H9 (cell line): ENCODE results near the gene TGFBR3L. TPM values are rescaled to one million over a fixed set of nuclear protein-coding genes. Genes with fewer than 3 reads are reported as not detected.

Source experiments
- DNase-seq: peaks from one replicate; pipeline ENCODE4 v3.0.0-alpha.2; 2017
- H2AFZ ChIP-seq: one replicate; pipeline ENCODE4 v1.6.1; 2013; ENCODE audit warnings: mild to moderate bottlenecking, low read length, control low read depth, moderate library complexity
- H2AK5ac ChIP-seq: 2 replicates; pipeline ENCODE4 v1.6.1; 2013; ENCODE audit warnings: low read length, control low read depth, mixed read lengths; ENCODE audit not compliant: insufficient read length
- H2BK120ac ChIP-seq: one replicate; pipeline ENCODE4 v1.6.1; 2013; ENCODE audit warnings: low read depth, mild to moderate bottlenecking, low read length, control low read depth, inconsistent platforms; ENCODE audit not compliant: poor library complexity, severe bottlenecking
- H2BK12ac ChIP-seq: 2 replicates; pipeline ENCODE4 v1.6.1; 2013; ENCODE audit warnings: low read length, control low read depth, mixed read lengths, low read depth; ENCODE audit not compliant: insufficient read length
- H2BK15ac ChIP-seq: 2 replicates; pipeline ENCODE4 v1.6.1; 2013; ENCODE audit warnings: low read depth, low read length, control low read depth
- H2BK20ac ChIP-seq: one replicate; pipeline ENCODE4 v1.6.1; 2013; ENCODE audit warnings: low read depth, mild to moderate bottlenecking, low read length, control low read depth, inconsistent platforms; ENCODE audit not compliant: poor library complexity, severe bottlenecking
- H2BK5ac ChIP-seq: 2 replicates; pipeline ENCODE4 v1.6.1; 2013; ENCODE audit warnings: low read length, control low read depth, mixed read lengths; ENCODE audit not compliant: insufficient read length
- H3K14ac ChIP-seq: 2 replicates; pipeline ENCODE4 v1.6.1; 2013; ENCODE audit warnings: low read length, control low read depth; ENCODE audit not compliant: insufficient read depth
- H3K18ac ChIP-seq: 2 replicates; pipeline ENCODE4 v1.6.1; 2013; ENCODE audit warnings: low read depth, mild to moderate bottlenecking, mixed read lengths, low read length, control low read depth; ENCODE audit not compliant: insufficient read length
- H3K23ac ChIP-seq: 2 replicates; pipeline ENCODE4 v1.6.1; 2013; ENCODE audit warnings: low read length, control low read depth, mixed read lengths, low read depth; ENCODE audit not compliant: insufficient read length
- H3K23me2 ChIP-seq: 2 replicates; pipeline ENCODE4 v1.6.1; 2013; ENCODE audit warnings: low read depth, mild to moderate bottlenecking, mixed read lengths, low read length, control low read depth; ENCODE audit not compliant: insufficient read length, poor library complexity, severe bottlenecking
- H3K27ac ChIP-seq: 2 replicates; pipeline ENCODE4 v1.5.1; 2013; ENCODE audit warnings: low read length, control low read depth, mixed read lengths, low read depth; ENCODE audit not compliant: insufficient read length
- H3K27me3 ChIP-seq: 2 replicates; pipeline ENCODE4 v1.6.1; 2013; ENCODE audit warnings: low read length, control low read depth, inconsistent platforms; ENCODE audit not compliant: insufficient read depth
- H3K4ac ChIP-seq: 2 replicates; pipeline ENCODE4 v1.6.1; 2013; ENCODE audit warnings: low read depth, mild to moderate bottlenecking, control low read depth, inconsistent platforms, low read length, moderate library complexity
- H3K4me1 ChIP-seq: 2 replicates; pipeline ENCODE4 v1.6.1; 2013; ENCODE audit warnings: low read length, control low read depth, inconsistent platforms; ENCODE audit not compliant: insufficient read depth
- H3K4me2 ChIP-seq: 2 replicates; pipeline ENCODE4 v1.6.1; 2013; ENCODE audit warnings: low read length, control low read depth, mixed read lengths; ENCODE audit not compliant: insufficient read length, insufficient read depth
- H3K56ac ChIP-seq: 2 replicates; pipeline ENCODE4 v1.6.1; 2013; ENCODE audit warnings: low read depth, mild to moderate bottlenecking, mixed read lengths, low read length, control low read depth; ENCODE audit not compliant: insufficient read length
- H3K79me1 ChIP-seq: 2 replicates; pipeline ENCODE4 v1.6.1; 2013; ENCODE audit warnings: low read depth, mild to moderate bottlenecking, moderate library complexity, low read length, control low read depth, inconsistent platforms; ENCODE audit not compliant: insufficient read depth, poor library complexity, severe bottlenecking
- H3K79me2 ChIP-seq: 2 replicates; pipeline ENCODE4 v1.6.1; 2013; ENCODE audit warnings: low read length, control low read depth, inconsistent platforms; ENCODE audit not compliant: insufficient read depth
- H3K9ac ChIP-seq: 2 replicates; pipeline ENCODE4 v1.6.1; 2013; ENCODE audit warnings: low read length, control low read depth, mixed read lengths; ENCODE audit not compliant: insufficient read length; ENCODE audit errors: extremely low read depth
- H3K9me3 ChIP-seq: one replicate; pipeline ENCODE4 v1.6.1; 2013; ENCODE audit warnings: low read depth, low read length, inconsistent platforms; ENCODE audit not compliant: control insufficient read depth
- H3T11ph ChIP-seq: one replicate; pipeline ENCODE4 v1.6.1; 2013; ENCODE audit warnings: mild to moderate bottlenecking, low read length, control low read depth, inconsistent platforms
- H4K20me1 ChIP-seq: one replicate; pipeline ENCODE4 v1.6.1; 2013; ENCODE audit not compliant: control insufficient read depth, insufficient read length, insufficient read depth
- H4K5ac ChIP-seq: 2 replicates; pipeline ENCODE4 v1.6.1; 2013; ENCODE audit warnings: low read depth, mild to moderate bottlenecking, mixed read lengths, low read length, control low read depth; ENCODE audit not compliant: insufficient read length
- H4K8ac ChIP-seq: replicated peaks from 2 replicates; pipeline ENCODE4 v1.6.1; 2013; ENCODE audit warnings: low read length, control low read depth, mixed read lengths, low read depth; ENCODE audit not compliant: insufficient read length
- H4K91ac ChIP-seq: 2 replicates; pipeline ENCODE4 v1.6.1; 2013; ENCODE audit warnings: low read depth, mild to moderate bottlenecking, moderate library complexity, mixed read lengths, low read length, control low read depth; ENCODE audit not compliant: insufficient read length
- H3K27ac Mint-ChIP-seq, 3 experiments: 2 replicates in 2 of 3; 3 replicates in 1 of 3; pipeline ENCODE4 v1.8.0; 2020 to 2021; ENCODE audit warnings: mixed read lengths in 3 of 3, mild to moderate bottlenecking in 1 of 3, moderate library complexity in 1 of 3
- H3K27me3 Mint-ChIP-seq: 2 replicates; pipeline ENCODE4 v1.8.0; 2021; ENCODE audit warnings: low read depth, mild to moderate bottlenecking, moderate library complexity, mixed read lengths
- H3K36me3 Mint-ChIP-seq, 3 experiments: 2 replicates in 2 of 3; 3 replicates in 1 of 3; pipeline ENCODE4 v1.8.0; 2020 to 2021; ENCODE audit warnings: low read depth in 3 of 3, mixed read lengths in 3 of 3; ENCODE audit not compliant: insufficient read depth in 1 of 3
- H3K4me1 Mint-ChIP-seq, 2 experiments: 2 replicates each; pipeline ENCODE4 v1.8.0; 2020; ENCODE audit warnings: mixed read lengths in 2 of 2
- H3K4me3 Mint-ChIP-seq, 2 experiments: 2 replicates in 1 of 2; 3 replicates in 1 of 2; pipeline ENCODE4 v1.8.0; 2020 to 2021; ENCODE audit warnings: mild to moderate bottlenecking in 2 of 2, mixed read lengths in 2 of 2, moderate library complexity in 1 of 2
- H3K9me3 Mint-ChIP-seq, 2 experiments: 2 replicates in 1 of 2; 3 replicates in 1 of 2; pipeline ENCODE4 v1.8.0; 2020; ENCODE audit warnings: mild to moderate bottlenecking in 2 of 2, mixed read lengths in 2 of 2, moderate library complexity in 1 of 2
- CTCF ChIP-seq: fragments of 200-600 bp; sonication (generic); conservative IDR thresholded peaks from 3 replicates; pipeline ENCODE4 v1.8.0; 2021; ENCODE audit warnings: antibody characterized with exemption, mild to moderate bottlenecking
- WGBS: extraction: QIAGEN DNeasy Blood & Tissue Kit; methylation state at CpG from one replicate; pipeline ENCODE4 v1.1.7; 2013; ENCODE audit warnings: missing lambda C conversion rate, low lambda C conversion rate, mixed read lengths; ENCODE audit not compliant: insufficient read length; ENCODE audit errors: extremely low coverage; 5-methylcytosine and 5-hydroxymethylcytosine counted together
- total RNA-seq: library from RNA; stranded (reverse); gene quantifications from 2 replicates; pipeline ENCODE4 v1.2.1, GENCODE V29; 2021

Gene TGFBR3L
- total RNA-seq, 1 experiment from 2014 or later, result 5.5 TPM

GRCh38 chr19:7931221-7932061 lies 16.8 kb downstream of the TGFBR3L start:
- no peak overlapping the region for H4K91ac ChIP-seq
- H3K79me1 ChIP-seq, result no peaks in the 10 kb centered on the region
- no peak overlapping the region for H2AFZ ChIP-seq
- no peaks in the 10 kb centered on the region for H3K79me2 ChIP-seq
- no peak overlapping the region for H3K4me2 ChIP-seq
- no peaks in the 10 kb centered on the region for H3K9me3 Mint-ChIP-seq
- no peaks in the 10 kb centered on the region for H3K27me3 ChIP-seq
- H3K4me1 ChIP-seq, result 0 out of 2 replicates have a peak, but pooled peaks cover 1% of the 10 kb centered on the region
- H2AK5ac ChIP-seq, result no peak overlapping the region
- peaks cover 22 to 71% (median 52%) of the 10 kb centered on the region in 3 experiments; a peak in 6 of 7 replicates for H3K36me3 Mint-ChIP-seq
- H2BK120ac ChIP-seq, result no peak overlapping the region
- no peak overlapping the region for H3K9ac ChIP-seq
- H4K5ac ChIP-seq, result no peak overlapping the region
- no peak overlapping the region for H3K4ac ChIP-seq
- H2BK15ac ChIP-seq, result no peak overlapping the region
- H3K23me2 ChIP-seq, result no peaks in the 10 kb centered on the region
- no peaks in the 10 kb centered on the region for H4K20me1 ChIP-seq
- no peak overlapping the region for H3K18ac ChIP-seq
- no peak overlapping the region for H3K14ac ChIP-seq
- peaks cover 2 to 6% of the 10 kb centered on the region in 2 experiments for H3K4me1 Mint-ChIP-seq
- no peak overlapping the region for H3K27ac ChIP-seq
- H3K4me3 Mint-ChIP-seq, result no peak overlapping the region
- TF ChIP-seq CTCF, result no peak
- no peak overlapping the region for H2BK5ac ChIP-seq
- H3K27ac Mint-ChIP-seq, result no peak overlapping the region
- no peaks in the 10 kb centered on the region for H3K9me3 ChIP-seq
- no CpG with 5 or more reads among the region's 36 CpGs for WGBS
- no peak overlapping the region for H4K8ac ChIP-seq
- H2BK20ac ChIP-seq, result no peak overlapping the region
- no peak overlapping the region for H3T11ph ChIP-seq
- H3K27me3 Mint-ChIP-seq, result no peaks in the 10 kb centered on the region
- no peak overlapping the region for H3K56ac ChIP-seq
- no peak for DNase-seq
- H2BK12ac ChIP-seq, result no peak overlapping the region
- no peak overlapping the region for H3K23ac ChIP-seq
